Measurements from ENCODE around the gene ACP3.

Gene ACP3

GRCh38 chr3:132318451-132318850, 1.2 kb downstream of the ACP3 start:
- DNase-seq, result no peak

DNA sequence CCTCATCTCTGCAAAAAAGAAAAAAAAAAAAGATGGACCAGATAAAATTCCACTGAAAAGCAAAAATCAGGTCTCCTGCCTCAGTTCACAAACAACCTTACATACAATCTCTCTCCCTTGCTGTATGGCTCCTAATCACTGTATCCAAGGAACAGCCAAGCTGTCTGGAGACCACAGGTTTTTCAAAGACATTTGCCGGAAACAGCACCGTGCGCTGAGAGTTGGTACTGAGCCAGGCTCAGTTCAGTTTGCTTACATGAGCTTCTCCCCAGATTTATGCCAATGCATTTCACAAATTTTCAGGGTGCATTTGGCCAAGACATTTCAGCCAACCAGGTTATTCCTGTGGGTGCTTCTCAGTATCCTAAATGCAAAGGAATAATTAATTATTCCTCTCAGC, 4.1 kb downstream of the ACP3 start:
- no peak for DNase-seq

DNA sequence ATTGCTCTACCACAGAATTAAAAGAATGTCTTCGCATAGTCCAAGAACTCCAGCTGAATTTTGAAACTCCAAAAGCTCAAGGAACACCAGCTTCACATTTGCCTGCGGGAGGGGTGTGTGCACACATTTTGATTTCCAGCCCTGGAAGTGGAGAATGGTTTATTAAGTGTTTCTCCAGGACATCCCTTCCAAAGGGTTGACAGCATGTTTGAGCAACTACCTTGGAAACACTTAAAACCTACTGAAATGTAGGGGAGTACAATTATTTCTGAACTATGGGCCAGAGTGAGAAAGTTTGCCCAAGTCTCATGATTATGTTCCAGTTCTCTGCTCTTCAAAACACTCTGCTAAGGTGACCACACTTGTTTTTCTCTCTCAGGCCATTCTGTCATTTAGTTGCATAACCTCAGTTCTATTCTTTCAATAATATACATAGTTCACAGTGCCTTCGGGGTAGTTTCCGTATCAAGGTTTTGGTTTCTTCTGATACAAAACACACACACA, 7.9 kb downstream of the ACP3 start:
- no peak for DNase-seq

DNA sequence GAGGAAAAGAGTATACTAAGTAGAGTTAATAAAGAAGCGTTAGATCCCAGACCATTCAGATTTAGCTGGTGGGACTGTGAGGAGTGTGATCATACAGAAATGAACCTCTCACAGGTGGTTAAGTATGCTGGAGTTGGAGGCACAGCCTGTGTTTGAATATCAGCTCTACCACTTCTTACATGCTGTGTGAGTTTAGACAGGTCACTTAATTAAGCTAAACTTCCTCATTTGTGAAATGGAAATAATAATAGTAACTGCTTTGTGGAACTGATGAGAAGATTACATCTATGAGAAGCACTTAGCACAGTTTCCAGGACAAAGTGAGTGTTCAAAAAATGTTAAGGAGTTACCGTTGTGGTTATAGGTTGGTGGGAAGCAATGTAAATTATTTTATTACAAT, 8.4 kb downstream of the ACP3 start:
- no peak for DNase-seq

DNA sequence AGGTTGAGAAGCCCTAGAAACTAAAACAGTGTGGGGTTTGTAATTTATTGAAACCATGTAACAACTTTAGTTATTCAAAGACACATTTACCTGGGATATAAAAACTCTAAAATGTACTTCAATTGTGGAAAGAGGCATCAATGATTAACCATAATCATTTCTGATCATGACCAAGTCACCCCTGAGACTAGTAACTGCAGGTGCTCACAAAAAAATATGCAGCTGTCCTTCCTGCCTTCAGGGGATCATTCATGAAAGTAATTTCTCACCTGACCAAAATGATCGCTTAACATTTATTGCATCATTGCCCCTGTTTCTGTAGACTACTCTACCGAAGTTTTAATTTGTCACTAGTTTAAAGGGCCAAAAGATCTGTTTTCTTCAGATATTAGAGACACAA, 9.0 kb downstream of the ACP3 start:
- DNase-seq, result no peak

DNA sequence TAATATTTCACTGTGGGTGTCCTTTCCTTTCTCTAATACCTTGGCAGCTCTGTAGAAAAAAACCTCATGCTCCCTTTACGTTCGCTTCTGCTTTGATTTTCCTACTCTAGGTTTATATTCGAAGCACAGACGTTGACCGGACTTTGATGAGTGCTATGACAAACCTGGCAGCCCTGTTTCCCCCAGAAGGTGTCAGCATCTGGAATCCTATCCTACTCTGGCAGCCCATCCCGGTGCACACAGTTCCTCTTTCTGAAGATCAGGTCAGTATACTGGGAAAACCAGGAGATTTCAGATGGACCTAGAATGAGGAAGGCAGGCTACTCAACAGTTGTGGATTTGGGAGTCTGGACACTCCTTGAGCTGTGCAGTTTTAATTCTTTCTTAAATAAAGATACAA, 14.9 kb downstream of the ACP3 start:
- DNase-seq, result no peak

GRCh38 chr3:132332508-132332907, 15.3 kb downstream of the ACP3 start:
- DNase-seq, result no peak

GRCh38 chr3:132341746-132342145, 24.5 kb downstream of the ACP3 start:
- no peak for DNase-seq

DNA sequence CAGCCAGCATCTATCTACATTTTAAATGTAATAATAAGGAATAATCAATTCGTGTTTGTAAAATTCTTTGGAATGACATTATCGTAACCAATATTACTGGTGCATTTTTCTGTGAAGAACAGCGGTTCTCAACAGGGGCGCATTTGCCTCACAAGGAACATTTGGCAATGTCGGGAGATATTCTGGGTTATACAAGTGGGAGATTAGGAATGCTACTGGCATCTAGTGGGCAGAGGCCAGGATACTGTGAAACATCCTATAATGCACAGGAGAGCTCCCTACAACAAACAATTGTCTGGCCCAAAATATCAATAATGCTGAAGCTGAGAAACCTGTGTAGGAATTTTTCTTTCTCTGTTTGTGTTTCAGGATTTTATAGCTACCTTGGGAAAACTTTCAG, 25.0 kb downstream of the ACP3 start:
- DNase-seq, result no peak

GRCh38 chr3:132342610-132343009, 25.4 kb downstream of the ACP3 start:
- no peak for DNase-seq

DNA sequence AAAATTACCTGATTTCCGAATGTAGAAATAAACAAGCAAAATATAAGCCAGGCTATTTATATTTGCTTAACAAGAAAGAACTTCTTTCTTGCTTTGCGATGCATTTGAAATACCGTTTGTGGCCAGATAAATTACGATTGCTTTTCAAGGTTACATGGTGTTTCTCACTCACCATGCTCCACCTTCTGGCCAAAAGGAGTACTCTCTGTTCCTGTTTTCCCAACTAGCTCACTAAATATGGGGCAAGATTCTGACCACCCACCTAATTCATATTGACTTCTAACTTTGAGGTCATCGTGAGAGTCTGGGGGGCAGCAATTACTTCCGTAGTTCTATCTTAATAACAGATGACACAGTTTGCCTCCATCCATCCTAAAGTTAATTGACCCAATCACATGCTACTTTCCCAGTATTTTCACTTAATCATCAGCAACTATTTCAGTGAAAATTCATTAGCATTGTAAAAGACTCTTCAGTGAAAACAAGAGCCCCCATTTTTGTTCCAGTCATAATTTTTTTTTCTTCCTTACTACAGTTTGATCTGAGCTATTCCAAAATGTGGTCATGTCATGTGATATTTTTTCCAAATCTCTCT, 25.9 kb downstream of the ACP3 start:
- DNase-seq, result peak; percentile 60

DNA sequence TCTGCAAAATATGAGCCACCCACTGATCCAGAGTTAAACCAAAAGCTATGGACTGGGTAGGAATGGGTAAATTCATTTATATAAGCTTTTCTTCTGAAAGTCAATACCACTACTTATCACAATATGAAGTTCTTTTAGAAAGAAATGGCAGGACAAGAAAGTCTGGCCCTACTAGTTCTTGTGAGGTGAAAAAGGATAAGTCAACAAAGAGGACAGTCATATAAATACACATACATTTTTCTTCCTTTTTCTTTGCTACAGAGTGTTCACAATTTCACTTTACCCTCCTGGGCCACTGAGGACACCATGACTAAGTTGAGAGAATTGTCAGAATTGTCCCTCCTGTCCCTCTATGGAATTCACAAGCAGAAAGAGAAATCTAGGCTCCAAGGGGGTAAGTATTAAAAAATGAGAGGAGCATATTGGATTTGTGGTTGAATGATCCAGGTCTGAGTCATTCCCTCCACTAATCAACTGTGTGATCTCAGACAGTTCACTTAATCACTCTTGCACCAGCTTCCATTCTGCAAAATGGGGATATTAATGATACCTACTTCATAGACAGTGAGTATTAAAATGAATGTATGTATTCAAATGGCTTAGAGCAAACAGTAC, 27.6 kb downstream of the ACP3 start:
- peak; percentile 53 for DNase-seq

DNA sequence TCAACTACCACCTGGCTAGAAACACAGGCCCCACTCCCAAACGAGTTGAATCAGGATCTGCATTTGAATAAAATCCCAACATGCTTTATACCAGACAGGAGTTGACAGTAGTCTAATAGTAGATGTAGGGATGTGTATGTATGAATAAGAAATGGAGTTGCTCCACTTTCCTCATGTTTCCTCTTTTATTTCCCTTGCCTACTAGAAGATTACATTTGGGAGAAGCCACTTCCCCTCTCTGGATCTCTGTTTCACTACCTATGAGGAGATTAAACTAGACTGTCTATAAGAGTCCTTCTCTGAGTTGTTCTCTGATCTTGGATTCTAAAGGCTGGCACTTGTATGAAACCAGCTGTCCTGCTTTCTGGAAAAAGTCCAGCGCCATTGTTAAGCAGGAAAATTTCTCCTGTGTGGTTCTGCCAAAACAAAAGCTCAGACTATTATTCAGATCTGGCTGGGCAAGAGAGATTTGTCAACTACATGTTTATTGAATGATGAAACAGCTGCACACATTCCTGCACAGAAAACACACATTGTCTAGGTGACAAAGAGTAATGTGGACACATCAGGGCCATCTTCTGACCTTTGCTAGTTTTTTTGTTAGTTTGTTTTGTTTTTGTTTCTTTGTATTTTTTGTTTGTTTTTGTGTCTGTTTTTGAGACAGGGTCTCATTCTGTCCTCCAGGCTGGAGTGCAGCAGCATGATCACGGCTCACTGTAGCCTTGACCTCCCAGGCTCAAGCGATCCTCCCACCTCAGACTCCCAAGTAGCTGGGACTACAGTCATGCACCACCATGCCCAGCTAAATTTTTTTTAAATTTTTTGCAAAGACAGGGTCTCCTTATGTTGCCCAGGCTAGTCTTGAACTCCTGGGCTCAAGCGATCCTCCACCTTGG, 29.9 kb downstream of the ACP3 start:
- peak; percentile 20 for DNase-seq

DNA sequence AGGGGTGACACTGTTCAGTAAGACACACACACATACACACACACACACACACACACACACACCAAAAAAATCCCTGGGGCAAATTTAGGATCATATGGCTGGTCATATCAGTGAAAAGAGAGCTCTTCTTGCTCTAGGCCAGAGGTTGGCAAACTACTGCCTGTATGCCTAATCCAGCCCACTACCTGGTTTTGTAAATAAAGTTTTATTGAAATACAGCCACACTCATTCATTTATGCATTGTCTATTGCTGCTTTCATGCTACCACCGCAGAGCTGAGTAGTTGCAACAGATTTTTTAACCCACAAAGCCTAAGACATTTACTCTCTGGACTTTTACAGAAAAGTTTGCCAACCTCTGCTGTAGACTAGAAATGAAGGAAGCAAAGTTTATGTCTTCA, 30.6 kb downstream of the ACP3 start:
- no peak for DNase-seq

DNA sequence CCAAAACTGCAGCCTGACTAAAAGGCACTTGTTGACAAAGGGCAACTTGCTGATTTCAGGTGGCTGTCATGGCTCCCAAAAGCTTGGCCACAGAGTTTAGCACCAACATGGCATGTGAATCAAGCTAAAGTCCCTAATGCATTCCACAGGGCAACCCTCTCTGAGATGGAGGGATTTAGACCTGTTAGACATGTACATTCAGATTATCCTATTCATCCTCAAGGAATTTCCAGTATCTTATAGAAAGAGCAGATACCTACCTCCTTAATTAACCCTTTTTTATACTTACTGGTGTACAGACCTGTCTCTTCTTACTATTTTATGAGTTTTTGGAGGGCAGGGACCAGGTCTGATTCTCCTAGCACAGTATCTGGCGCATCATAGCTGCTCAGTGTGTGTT, 31.3 kb downstream of the ACP3 start:
- no peak for DNase-seq

DNA sequence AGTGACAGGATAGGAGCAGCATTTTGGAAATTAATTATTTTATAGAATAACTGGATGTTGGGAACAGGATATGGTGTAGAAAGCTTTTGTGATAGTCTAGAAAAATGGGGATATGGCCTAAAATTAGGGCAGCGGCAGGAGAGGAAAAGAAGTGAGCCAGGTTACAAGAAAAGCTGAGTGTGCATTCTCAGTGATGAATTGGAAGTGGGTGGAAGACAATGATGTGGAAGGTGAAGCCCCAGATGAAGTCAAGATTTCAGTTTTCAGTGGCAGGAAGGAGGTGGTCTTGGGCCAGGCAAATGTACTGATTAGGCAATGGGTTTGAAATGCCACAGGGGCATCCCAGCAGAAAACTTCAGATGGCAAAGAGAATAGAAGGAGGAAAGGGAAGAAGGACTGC, 33.6 kb downstream of the ACP3 start:
- no peak for DNase-seq

- DNase-seq, result no peak
These were observed 34.1 kb downstream of the ACP3 start for GRCh38 chr3:132351222-132351806.

GRCh38 chr3:132352556-132353143, 35.4 kb downstream of the ACP3 start:
- DNase-seq, result peak; percentile 68

DNA sequence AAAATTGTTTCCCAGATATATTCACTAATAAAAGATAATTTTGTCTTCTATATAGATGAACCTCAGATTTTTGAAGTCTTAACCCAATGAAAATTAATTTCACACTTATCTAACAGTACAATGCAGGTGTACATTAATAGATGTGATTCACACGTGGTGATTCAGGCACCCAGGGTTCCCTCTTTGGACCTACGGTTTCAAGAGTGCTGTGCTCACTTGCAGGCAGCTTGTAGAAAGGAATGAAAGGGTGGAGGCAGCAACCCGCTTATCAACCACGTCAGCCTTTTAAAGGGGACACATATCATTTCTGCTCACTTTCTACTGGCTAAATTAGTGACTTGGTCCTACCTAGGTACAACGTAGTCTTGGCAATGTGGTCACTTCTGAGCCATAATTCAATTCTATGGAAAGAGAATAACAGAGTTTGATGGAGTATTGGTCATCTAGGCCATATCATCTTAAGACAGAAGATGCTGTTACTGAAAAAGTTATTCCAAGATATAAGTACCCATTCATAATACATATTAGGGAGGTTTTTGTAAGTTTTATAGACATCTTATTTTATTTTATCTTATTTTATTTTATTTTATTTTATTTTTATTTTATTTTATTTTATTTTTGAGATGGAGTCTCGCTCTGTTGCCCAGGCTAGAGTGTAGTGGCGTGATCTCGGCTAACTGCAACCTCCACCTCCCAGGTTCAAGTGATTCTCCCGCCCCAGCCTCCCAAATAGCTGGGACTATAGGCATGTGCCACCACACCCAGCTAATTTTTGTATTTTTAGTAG, 37.9 kb downstream of the ACP3 start:
- no peak for DNase-seq

- DNase-seq, result no peak
These were observed 39.4 kb downstream of the ACP3 start for GRCh38 chr3:132356568-132356967.

GRCh38 chr3:132360717-132361116, 43.5 kb downstream of the ACP3 start:
- no peak for DNase-seq

DNA sequence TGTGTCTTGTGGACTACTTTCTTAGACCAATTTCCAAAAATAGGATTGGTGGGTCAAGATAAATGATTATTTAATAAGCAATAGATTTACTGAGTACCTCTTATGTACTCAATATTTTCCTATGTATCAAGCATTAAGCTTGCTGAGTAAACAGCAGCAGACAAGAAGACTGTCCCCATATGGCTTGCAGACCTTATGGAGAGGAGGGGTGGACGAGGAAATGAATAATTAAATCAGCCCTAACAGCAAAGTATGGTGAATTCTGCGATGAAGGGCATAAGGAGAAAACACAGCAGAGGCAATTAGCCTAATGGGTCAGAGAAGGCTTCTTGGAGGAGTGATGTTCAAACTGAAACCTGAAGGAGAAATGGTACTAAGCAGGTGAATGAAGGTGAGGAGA, 45.1 kb downstream of the ACP3 start:
- no peak for DNase-seq
